Heart right ventricle (tissue), 16 donors: ENCODE results near the gene ADH7. TPM values are rescaled to one million over a fixed set of nuclear protein-coding genes. Genes with fewer than 3 reads are reported as not detected.

Source experiments
- ATAC-seq, 8 donors: fragments of 200-7000 bp; cut with Tn5 transposase; one replicate each; pipeline ENCODE4 v1.9.1; 2020; ENCODE audit warnings: mild to moderate bottlenecking in 8 of 8, moderate library complexity in 8 of 8, moderate number of reproducible peaks in 1 of 8
- DNase-seq, 2 donors: peaks; one replicate each; pipeline ENCODE4 v3.0.0-alpha.2; 2020
- H3K27ac ChIP-seq, 10 donors: fragments of 200-600 bp; sonication (generic) in 2 of 10; one replicate each; pipeline versions ENCODE4 v1.5.0 to v1.8.0; 2020 to 2022; ENCODE audit warnings: mild to moderate bottlenecking in 3 of 10
- H3K27me3 ChIP-seq, 7 donors: fragments of 200-600 bp; one replicate each; pipeline ENCODE4 v1.8.0; 2021 to 2022; ENCODE audit warnings: mild to moderate bottlenecking in 2 of 7
- H3K36me3 ChIP-seq, 9 donors: fragments of 200-600 bp; sonication (generic) in 1 of 9; one replicate each; pipeline versions ENCODE4 v1.5.0 to v1.8.0; 2020 to 2022; ENCODE audit warnings: mild to moderate bottlenecking in 2 of 9
- H3K4me1 ChIP-seq, 9 donors: fragments of 200-600 bp; sonication (generic) in 1 of 9; one replicate each; pipeline versions ENCODE4 v1.5.0 to v1.8.0; 2020 to 2022; ENCODE audit warnings: mild to moderate bottlenecking in 4 of 9
- H3K4me3 ChIP-seq, 10 donors: fragments of 200-600 bp; sonication (generic) in 2 of 10; one replicate each; pipeline versions ENCODE4 v1.5.0 to v1.8.0; 2020 to 2022; ENCODE audit warnings: mild to moderate bottlenecking in 7 of 10, moderate library complexity in 2 of 10
- H3K9me3 ChIP-seq, 11 donors: fragments of 200-600 bp in 10 of 11; sonication (generic) in 2 of 11; one replicate each; pipeline versions ENCODE4 v1.5.0 to v1.8.0; 2013 to 2022; ENCODE audit warnings: mild to moderate bottlenecking in 2 of 11, control low read depth in 1 of 11, moderate library complexity in 1 of 11
- CTCF ChIP-seq, 9 donors: fragments of 200-600 bp; sonication (generic) in 2 of 9; IDR thresholded peaks; one replicate each; pipeline versions ENCODE4 v1.5.0 to v1.8.0; 2021 to 2022; ENCODE audit warnings: antibody characterized with exemption in 9 of 9, mild to moderate bottlenecking in 5 of 9, moderate library complexity in 1 of 9
- WGBS, 2 donors: extraction: QIAGEN DNeasy Blood & Tissue Kit; methylation state at CpG; one replicate each; pipeline ENCODE4 v1.1.7; 2013; ENCODE audit warnings: inconsistent platforms in 1 of 2; 5-methylcytosine and 5-hydroxymethylcytosine counted together
- intact Hi-C, 10 donors: fragments of 100-400 bp; cut with DNase I; formaldehyde crosslinking; loops; one replicate each; pipeline versions ENCODE4 v1.11.1 to v1.14.2; 2022
- polyA plus RNA-seq, 2 donors: library from polyadenylated mRNA; stranded (reverse); fragments of 200-250 nt; gene quantifications; one replicate each; pipeline ENCODE4 v1.2.3, GENCODE V29; 2013
- total RNA-seq, 10 donors: library from RNA; stranded (reverse); fragmentation: NEBNext Ultra II Directional in 3 of 10; extraction: Animal tissue kit (Norgen Biotek cat#: 25700) in 3 of 10; gene quantifications; one replicate each; pipeline versions ENCODE4 v1.2.1 to v1.2.4, GENCODE V29; 2021 to 2023
- donor health status: Arrhythmogenic right ventricular cardiomyopathy.
- donor health status: ischemic (EF 13 %, LVEDD 7.1; RV severe dilation, severe dysfunction).
- donor health status: healthy with polysubstance abuse.
- donor health status: DM: no; HTN: yes; CAD: no.
- donor health status: DM: no; HTN: no; CAD: no.
- donor health status: ischemic (EF 25% LVEDD 6.9; RV normal size, moderate dysfunction).
- donor health status: ischemic (EF 25% LVEDD 5.7; RV mildly dilated, moderate dysfunction).
- donor health status: healthy.
- donor health status: DM: yes; HTN: yes; CAD: no.
- donor health status: Ischemic cardiomyopathy.
- donor health status: ischemic (EF 35%, LVEDD 5.7; RV mildly dilated, moderate dysfunction).
- donor health status: nonischemic (EF 11% LVEDD 7.7; RV severe dilation, severe dysfunction).
- donor health status: DM: yes; HTN: yes; CAD: no.
- donor health status: PGD.
- donor health status: ischemic (EF 29% LVEDD 5.4; RV normal size, mild dysfunction).
- donor health status: nonischemic (EF 23%, LVEDD 6.1; RV moderate dilation, normal function).

ADH7 gene
- total and polyA plus RNA-seq, 12 donors: 0.04 TPM; not detected in 11

GRCh38 chr4:99462875-99463464 is 27.8 kb upstream of the ADH7 start:
- peak in 7 of 8 donors; percentile 69 to 90 (median 75) for ATAC-seq
- WGBS, 2 donors: 26 to 31% methylated on average over 4 of the region's 4 CpGs
- H3K9me3 ChIP-seq: no peaks in the 10 kb centered on the region
- peak in 1 of 2 donors; percentile 34 for DNase-seq
- peak; percentile 53 to 85 (median 77) for TF ChIP-seq CTCF (IDR thresholded peaks at IDR 0.05)
- H3K27me3 ChIP-seq: peaks cover 0 to 19% (median 0%) of the 10 kb centered on the region in 7 donors
- intact Hi-C loops: loop anchor here in 6 of 10 donors (1.0 to 10.0 kb wide), 5 partner anchors 338 to 996 kb away; no protein-coding TSS in a partner anchor
- no peaks in the 10 kb centered on the region for H3K4me1 ChIP-seq
- no peaks in the 10 kb centered on the region for H3K36me3 ChIP-seq
- no peak overlapping the region for H3K4me3 ChIP-seq
- no peak overlapping the region for H3K27ac ChIP-seq

- H3K27ac ChIP-seq: no peak overlapping the region
- H3K4me3 ChIP-seq: no peak overlapping the region
- ATAC-seq: no peak
- no peaks in the 10 kb centered on the region for H3K4me1 ChIP-seq
- 57 to 68% methylated on average over 4 of the region's 4 CpGs for WGBS, 2 donors
- intact Hi-C loops: loop anchor here in 6 of 10 donors (2.0 to 10.0 kb wide), 4 partner anchors 337 to 995 kb away; no protein-coding TSS in a partner anchor
- DNase-seq: no peak
- no peaks in the 10 kb centered on the region for H3K36me3 ChIP-seq
- TF ChIP-seq CTCF (IDR thresholded peaks at IDR 0.05): no peak
- H3K27me3 ChIP-seq: peaks cover 0 to 19% (median 0%) of the 10 kb centered on the region in 7 donors
- H3K9me3 ChIP-seq: no peaks in the 10 kb centered on the region
Observed at GRCh38 chr4:99461623-99462401, 26.7 kb upstream of the ADH7 start.

GRCh38 chr4:99459546-99460042 is 24.5 kb upstream of the ADH7 start:
- DNase-seq (no peak), ATAC-seq (no peak)
- Histone ChIP-seq H3K27ac (no peak overlapping the region), H3K36me3 (no peaks in the 10 kb centered on the region), H3K4me3 (no peak overlapping the region), H3K27me3 (peaks cover 0 to 14% (median 0%) of the 10 kb centered on the region in 7 donors), H3K4me1 (no peaks in the 10 kb centered on the region), H3K9me3 (no peaks in the 10 kb centered on the region)
- 85 to 86% methylated on average over 5 of the region's 5 CpGs for WGBS, 2 donors
- intact Hi-C loops: loop anchor here in 5 of 10 donors (5.0 to 10.0 kb wide), 3 partner anchors 335 to 992 kb away; no protein-coding TSS in a partner anchor
- no peak for TF ChIP-seq CTCF (IDR thresholded peaks at IDR 0.05)

GRCh38 chr4:99458911-99459447 is 23.8 kb upstream of the ADH7 start:
- no peaks in the 10 kb centered on the region for H3K4me1 ChIP-seq
- H3K27ac ChIP-seq: no peak overlapping the region
- DNase-seq (no peak), ATAC-seq (no peak)
- H3K36me3 ChIP-seq: no peaks in the 10 kb centered on the region
- 68% methylated on average over 6 of the region's 6 CpGs for WGBS, 2 donors
- no peaks in the 10 kb centered on the region for H3K9me3 ChIP-seq
- peaks cover 0 to 10% (median 0%) of the 10 kb centered on the region in 7 donors for H3K27me3 ChIP-seq
- no peak for TF ChIP-seq CTCF (IDR thresholded peaks at IDR 0.05)
- H3K4me3 ChIP-seq: no peak overlapping the region
- intact Hi-C loops: no loop called here
